GM19193 (cell line): Measurements from ENCODE around the gene PDGFRB.

Experiments used
- POLR2A ChIP-seq: IDR thresholded peaks from 4 replicates; pipeline ENCODE4 v1.6.1; 2011; ENCODE audit not compliant: insufficient read depth, insufficient read length; ENCODE audit errors: extremely low read depth

Gene PDGFRB

DNA sequence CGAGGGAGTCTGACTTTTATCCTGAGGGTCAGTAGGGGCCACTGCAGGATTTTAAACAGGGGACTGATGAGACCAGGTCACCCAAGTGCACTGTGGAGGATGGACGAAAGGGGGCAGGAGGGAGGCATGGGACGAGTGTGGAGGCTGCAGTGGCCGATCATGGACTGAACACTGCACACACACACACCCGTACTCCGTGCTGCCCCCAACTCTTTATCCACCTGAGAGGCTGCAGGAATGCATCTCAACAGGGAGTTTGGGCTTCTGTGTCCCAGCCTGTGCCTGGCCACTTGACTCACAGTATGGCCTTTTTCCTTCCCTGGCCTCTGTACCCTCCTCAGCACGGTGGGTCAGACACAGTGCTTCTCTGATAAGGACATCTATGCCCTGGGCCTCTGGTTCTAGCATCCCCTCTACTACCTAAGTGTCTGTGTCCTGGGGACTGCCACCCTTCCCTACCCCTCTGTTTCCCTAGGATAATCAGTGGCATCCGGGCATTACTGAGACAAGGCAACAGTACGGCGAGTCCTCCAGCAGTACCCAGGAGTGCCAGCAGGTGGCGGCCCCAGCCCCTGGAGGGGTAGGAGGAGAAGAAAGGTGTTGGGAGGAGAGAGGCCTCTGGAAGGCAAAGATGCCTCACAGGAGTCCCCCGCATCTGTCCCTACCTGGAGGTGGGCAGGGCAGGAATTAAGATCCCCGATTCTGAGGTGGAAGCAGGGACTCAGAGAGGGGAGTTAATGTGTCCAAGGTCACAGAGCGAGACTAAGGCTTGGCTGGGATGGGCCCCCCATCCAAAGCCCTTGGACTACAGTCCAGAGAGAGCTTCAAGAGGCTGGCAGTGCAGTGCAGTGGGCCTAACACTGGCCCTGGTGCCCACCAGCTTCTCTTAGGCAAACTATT is 5.8 kb upstream of the PDGFRB start:
- TF ChIP-seq POLR2A = no peak

- no peak for TF ChIP-seq POLR2A
These were observed 4.9 kb upstream of the PDGFRB start for GRCh38 chr5:150160448-150161081.

- TF ChIP-seq POLR2A = no peak
These were observed 4.1 kb upstream of the PDGFRB start for GRCh38 chr5:150159741-150160179.

DNA sequence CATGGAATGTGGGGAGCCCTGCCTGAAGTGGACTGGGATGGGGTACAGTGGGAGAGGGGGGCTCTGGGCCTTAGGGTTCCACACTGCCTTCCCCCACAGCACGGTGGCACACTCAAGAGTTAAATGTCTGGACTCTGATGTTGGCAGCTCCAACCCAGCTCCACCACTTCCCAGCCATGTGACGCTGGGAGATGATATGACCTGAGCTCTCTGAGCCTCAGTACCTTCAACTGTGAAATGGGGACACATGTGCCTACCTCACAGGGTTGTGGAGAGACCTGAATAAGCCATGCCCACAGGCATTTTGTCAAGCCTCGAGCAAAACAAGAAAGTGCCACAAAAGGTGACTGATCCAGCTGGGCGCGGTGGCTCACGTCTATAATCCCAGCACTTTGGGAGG is 3.4 kb upstream of the PDGFRB start:
- TF ChIP-seq POLR2A = no peak

GRCh38 chr5:150158170-150158949 is 2.7 kb upstream of the PDGFRB start:
- TF ChIP-seq POLR2A = no peak

DNA sequence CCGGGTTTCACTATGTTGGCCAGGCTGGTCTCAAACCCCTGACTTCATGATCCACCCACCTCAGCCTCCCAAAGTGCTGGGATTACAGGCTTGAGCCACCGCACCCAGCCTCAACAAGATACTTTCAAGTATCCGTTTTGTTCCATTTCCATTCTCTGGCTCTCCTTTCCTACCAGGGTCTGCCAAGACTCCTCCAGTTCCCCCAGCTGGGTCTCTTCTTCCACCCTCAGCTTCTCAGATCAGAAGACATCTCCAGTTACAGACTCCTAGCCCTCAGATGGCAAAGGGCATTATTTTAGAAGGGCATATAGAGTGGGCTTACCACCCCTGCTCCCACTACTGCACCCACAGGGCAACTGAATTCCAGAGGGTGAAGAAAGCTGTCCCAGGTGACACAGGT is 1.5 kb upstream of the PDGFRB start:
- TF ChIP-seq POLR2A = no peak

DNA sequence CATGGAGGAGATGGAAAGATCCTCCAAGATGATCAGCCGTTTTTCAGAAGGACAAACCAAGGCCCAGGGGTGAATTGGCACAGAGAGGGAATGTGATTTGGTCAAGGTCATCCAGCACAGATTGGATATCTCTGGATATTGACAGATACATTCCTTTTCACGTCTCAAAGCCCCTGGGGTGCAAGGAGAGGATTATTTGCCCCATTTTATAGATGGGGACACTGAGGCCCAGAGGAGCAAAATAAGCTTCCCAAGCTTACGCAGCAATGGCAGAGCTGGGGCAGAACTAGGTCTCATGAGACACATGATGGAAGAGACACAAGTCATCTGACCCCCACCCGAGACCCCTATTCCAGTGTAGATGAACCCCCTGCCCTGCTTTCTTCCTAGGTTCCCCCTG is 895 bp upstream of the PDGFRB start:
- no peak for TF ChIP-seq POLR2A

DNA sequence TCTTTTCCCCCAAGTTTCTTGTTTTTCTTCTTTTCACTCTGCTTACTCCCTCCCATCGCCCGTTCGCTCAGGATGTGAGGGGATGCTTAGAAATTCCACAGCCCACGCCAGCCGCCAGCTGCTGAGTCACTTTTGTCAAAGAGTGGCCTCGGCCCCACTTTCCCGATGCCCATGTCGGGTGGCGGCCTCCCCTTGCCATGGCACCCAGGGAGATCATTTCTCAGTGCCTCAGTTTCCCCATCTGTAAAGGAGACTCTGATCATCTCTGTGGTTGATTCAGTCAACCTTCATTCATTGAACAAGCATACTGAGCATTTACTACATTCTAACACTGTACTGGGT is 353 bp upstream of the PDGFRB start:
- no peak for TF ChIP-seq POLR2A

- TF ChIP-seq POLR2A = no peak
These were observed 972 bp downstream of the PDGFRB start for GRCh38 chr5:150154618-150155128.

GRCh38 chr5:150153957-150154617 is 1.6 kb downstream of the PDGFRB start:
- TF ChIP-seq POLR2A = no peak

- TF ChIP-seq POLR2A = no peak
These were observed 2.2 kb downstream of the PDGFRB start for GRCh38 chr5:150153483-150153882.

DNA sequence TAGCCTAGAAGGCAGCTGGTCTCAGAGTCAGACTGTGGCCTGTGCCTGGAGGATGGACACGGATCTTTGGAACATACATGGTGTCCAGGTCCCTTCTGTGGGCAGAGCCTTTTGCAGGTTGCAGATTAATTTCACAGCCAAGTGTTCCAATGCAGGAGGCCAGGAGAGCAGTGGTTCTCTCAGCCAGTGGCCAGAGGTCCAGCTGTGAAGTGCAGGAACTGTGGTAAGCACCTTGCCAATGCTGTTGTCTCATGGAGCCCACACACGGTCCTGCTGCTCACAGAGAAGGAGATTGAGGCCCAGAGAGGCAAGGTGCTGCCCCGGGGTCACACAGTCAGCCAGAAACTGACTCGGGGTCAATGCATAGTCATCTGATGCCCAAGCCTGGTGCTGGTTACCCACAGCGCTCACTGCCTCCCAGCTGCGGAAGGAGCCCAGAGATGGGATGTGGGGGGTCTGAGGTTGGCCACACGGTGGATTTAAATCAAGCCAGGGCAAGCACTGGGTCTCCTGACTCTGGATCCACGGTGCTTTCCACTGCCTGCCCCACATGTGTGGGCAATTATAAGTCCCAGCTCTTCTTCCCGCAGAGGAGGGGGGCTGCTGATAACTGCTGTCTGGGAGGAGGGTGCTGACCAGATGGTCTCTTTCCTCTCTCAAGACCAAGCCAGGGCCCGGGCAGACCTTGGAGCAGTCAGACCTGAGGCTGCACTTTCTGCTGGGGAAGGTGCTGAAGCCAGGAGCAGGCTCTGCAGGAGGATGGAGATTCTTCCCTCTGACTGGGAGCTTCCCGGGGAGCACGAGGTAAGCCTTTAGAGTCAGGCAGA is 2.8 kb downstream of the PDGFRB start:
- TF ChIP-seq POLR2A = no peak

DNA sequence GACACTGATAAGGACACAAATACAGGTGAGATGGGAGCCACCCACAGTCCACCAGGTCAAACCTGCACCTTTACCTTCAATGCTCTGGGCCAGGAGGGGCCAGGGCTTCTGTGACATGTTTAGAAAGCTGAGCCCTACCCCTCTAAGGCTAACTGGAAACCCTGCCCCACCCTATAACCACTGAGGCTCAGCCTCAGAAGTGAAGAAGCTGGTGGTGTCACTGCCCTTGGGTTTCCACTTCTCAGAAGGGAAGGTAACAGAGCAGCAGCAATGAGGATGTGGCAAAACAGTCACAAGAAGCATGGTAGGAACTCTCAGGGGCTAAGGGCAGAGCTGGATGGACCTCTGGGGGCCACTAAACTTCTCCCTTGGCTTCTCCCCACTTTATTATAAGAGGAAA is 6.0 kb downstream of the PDGFRB start:
- no peak for TF ChIP-seq POLR2A

DNA sequence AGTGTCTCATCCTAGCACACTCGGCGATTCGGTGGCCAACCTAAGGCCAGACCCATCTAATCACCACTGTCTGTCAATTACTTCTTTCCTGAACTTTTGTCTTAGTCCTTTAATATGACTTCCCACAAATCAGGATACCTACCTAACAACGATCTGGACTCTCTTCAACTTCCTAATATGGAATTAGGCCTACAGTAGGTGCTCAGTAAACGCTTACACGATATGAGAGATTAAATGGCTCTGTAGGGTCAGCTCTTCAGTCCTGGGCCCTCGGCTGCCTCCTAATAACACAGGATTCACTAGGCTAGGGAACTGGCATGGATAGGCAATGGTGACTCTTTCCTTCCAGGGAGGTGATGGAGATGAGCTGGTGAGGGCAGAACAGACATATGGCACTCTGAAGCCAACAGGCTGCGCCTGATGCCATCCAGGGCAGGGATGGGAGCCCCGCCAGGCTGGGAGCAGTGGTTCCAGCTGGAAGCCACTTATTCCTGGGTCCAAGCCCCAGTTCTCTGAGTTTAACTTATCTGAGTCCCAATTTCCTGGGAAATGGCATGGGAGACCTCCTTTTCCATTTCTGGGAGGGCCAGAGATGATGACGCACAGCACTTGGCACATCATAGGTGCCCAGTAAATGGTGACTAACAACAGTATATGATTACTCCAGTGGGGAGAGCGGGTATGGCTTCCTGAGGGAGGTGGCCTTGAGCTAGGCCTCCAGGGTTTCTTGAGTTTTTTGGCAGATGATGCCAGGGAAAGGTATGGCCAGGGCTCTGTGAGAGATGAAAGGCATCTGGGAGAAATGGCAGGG is 7.3 kb downstream of the PDGFRB start:
- TF ChIP-seq POLR2A = no peak

- TF ChIP-seq POLR2A = no peak
These were observed 8.0 kb downstream of the PDGFRB start for GRCh38 chr5:150147670-150148069.
